ENCODE results near the gene PLCB1.

GRCh38 chr20:8856668-8857067, 724.6 kb downstream of the PLCB1 start:
- no peak for TF ChIP-seq CTCF (optimal IDR thresholded peaks at IDR 0.05 in 1 of 3, IDR thresholded peaks at IDR 0.05 in 1 of 3, conservative IDR thresholded peaks at IDR 0.05 in 1 of 3; ENCODE audit: extremely low read depth in 1 of 3, insufficient read depth in 2 of 3, low read length in 3 of 3)
- no peak for TF ChIP-seq EZH2 (IDR thresholded peaks at IDR 0.05; ENCODE audit: low read length)

All from keratinocyte (primary cell).